LNCAP (cell line): ENCODE data around the gene NRP1.

Source experiments
- CTCF ChIP-seq: fragments of 450-650 bp; IDR thresholded peaks from 2 replicates; pipeline ENCODE4 v1.5.1; 2017; ENCODE audit warnings: mild to moderate bottlenecking

NRP1 gene

GRCh38 chr10:33260403-33261149 is 73.9 kb downstream of the NRP1 start:
- TF ChIP-seq CTCF: no peak

GRCh38 chr10:33258967-33259366 is 75.5 kb downstream of the NRP1 start:
- no peak for TF ChIP-seq CTCF

GRCh38 chr10:33257439-33258080 is 76.9 kb downstream of the NRP1 start:
- TF ChIP-seq CTCF: no peak

- no peak for TF ChIP-seq CTCF
Measured at GRCh38 chr10:33256458-33256857, 78.0 kb downstream of the NRP1 start.

- no peak for TF ChIP-seq CTCF
Measured at GRCh38 chr10:33254556-33255160, 79.8 kb downstream of the NRP1 start.

GRCh38 chr10:33253411-33253810 is 81.1 kb downstream of the NRP1 start:
- TF ChIP-seq CTCF: no peak

- no peak for TF ChIP-seq CTCF
Measured at GRCh38 chr10:33252794-33253203, 81.7 kb downstream of the NRP1 start.
